KMS-11 (cell line): Measurements from ENCODE around the gene NCKAP5.
"Not testable (repeated sequence)": the region's sequence is repeated elsewhere in the genome, so short reads cannot be mapped to it uniquely, and the experiment has no call there.

Source experiments
- H2AFZ ChIP-seq: fragments of 200-600 bp; sonication (generic); 2 replicates; pipeline ENCODE4 v1.6.1; 2016; ENCODE audit warnings: antibody characterized with exemption, mixed run types, low read depth
- H3K27ac ChIP-seq: fragments of 200-600 bp; sonication (generic); 2 replicates; pipeline ENCODE4 v1.6.1; 2016; ENCODE audit warnings: mild to moderate bottlenecking, mixed run types
- H3K27me3 ChIP-seq: fragments of 200-600 bp; sonication (generic); 2 replicates; pipeline ENCODE4 v1.6.1; 2017; ENCODE audit warnings: mild to moderate bottlenecking, low read depth, mixed run types, moderate library complexity; ENCODE audit not compliant: insufficient read depth
- H3K36me3 ChIP-seq: fragments of 200-600 bp; sonication (generic); 2 replicates; pipeline ENCODE4 v1.6.1; 2017; ENCODE audit warnings: mild to moderate bottlenecking, mixed run types; ENCODE audit not compliant: insufficient read depth
- H3K4me1 ChIP-seq: fragments of 200-600 bp; sonication (generic); 2 replicates; pipeline ENCODE4 v1.6.1; 2016; ENCODE audit warnings: mild to moderate bottlenecking, low read depth, mixed run types; ENCODE audit not compliant: poor library complexity, severe bottlenecking
- H3K4me2 ChIP-seq: fragments of 200-600 bp; sonication (generic); 2 replicates; pipeline ENCODE4 v1.7.0; 2016; ENCODE audit warnings: mild to moderate bottlenecking, mixed run types
- H3K4me3 ChIP-seq: fragments of 200-600 bp; sonication (generic); IDR thresholded peaks from 2 replicates; pipeline ENCODE4 v1.6.1; 2017; ENCODE audit warnings: low read depth, low read length, mixed read lengths; ENCODE audit not compliant: insufficient read depth
- H3K79me2 ChIP-seq: fragments of 200-600 bp; sonication (generic); 2 replicates; pipeline ENCODE4 v1.6.1; 2016; ENCODE audit warnings: low read depth, mixed run types; ENCODE audit not compliant: insufficient read depth
- H3K9ac ChIP-seq: fragments of 200-600 bp; sonication (generic); 2 replicates; pipeline ENCODE4 v1.6.1; 2016; ENCODE audit warnings: mild to moderate bottlenecking, mixed run types
- H4K20me1 ChIP-seq: fragments of 200-600 bp; sonication (generic); 2 replicates; pipeline ENCODE4 v1.6.1; 2016; ENCODE audit warnings: mild to moderate bottlenecking, mixed run types; ENCODE audit not compliant: insufficient read depth
- TF ChIP-seq, protein P1 (sequence below): fragments of 200-600 bp; sonication (generic); conservative IDR thresholded peaks from 2 replicates; pipeline ENCODE4 v1.6.1; 2017; ENCODE audit warnings: low read depth, mild to moderate bottlenecking, antibody characterized with exemption, low read length, moderate library complexity, mixed read lengths

Gene NCKAP5

DNA sequence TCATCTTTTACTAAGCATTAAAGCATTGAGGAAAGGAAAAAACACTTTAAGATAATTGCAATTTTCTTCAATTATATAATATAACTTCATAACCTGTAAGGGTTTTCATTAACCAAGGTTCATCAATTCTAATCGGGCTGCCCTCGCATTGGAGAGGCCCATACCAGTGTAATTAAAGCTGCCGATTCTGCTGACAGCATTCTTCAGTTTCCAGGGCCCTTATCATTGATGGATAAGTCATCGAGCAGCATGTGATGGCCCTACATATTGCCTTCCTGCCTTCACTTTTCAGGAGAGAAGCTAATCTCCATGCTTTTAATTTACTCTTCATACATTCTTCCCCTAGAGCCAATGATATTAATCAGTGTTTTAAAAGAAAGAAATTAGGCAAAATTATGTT, 92.0 kb downstream of the NCKAP5 start:
- Histone ChIP-seq H3K36me3 (no peaks in the 10 kb centered on the region), H2AFZ (no peak overlapping the region), H3K27me3 (no peaks in the 10 kb centered on the region), H3K9ac (no peak overlapping the region), H3K4me1 (peaks cover 5% of the 10 kb centered on the region), H3K27ac (no peak overlapping the region), H3K4me3 (no peak overlapping the region), H4K20me1 (no peaks in the 10 kb centered on the region), H3K4me2 (no peak overlapping the region), H3K79me2 (no peaks in the 10 kb centered on the region)
- TF ChIP-seq, protein P1, sequence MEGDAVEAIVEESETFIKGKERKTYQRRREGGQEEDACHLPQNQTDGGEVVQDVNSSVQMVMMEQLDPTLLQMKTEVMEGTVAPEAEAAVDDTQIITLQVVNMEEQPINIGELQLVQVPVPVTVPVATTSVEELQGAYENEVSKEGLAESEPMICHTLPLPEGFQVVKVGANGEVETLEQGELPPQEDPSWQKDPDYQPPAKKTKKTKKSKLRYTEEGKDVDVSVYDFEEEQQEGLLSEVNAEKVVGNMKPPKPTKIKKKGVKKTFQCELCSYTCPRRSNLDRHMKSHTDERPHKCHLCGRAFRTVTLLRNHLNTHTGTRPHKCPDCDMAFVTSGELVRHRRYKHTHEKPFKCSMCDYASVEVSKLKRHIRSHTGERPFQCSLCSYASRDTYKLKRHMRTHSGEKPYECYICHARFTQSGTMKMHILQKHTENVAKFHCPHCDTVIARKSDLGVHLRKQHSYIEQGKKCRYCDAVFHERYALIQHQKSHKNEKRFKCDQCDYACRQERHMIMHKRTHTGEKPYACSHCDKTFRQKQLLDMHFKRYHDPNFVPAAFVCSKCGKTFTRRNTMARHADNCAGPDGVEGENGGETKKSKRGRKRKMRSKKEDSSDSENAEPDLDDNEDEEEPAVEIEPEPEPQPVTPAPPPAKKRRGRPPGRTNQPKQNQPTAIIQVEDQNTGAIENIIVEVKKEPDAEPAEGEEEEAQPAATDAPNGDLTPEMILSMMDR: no peak

DNA sequence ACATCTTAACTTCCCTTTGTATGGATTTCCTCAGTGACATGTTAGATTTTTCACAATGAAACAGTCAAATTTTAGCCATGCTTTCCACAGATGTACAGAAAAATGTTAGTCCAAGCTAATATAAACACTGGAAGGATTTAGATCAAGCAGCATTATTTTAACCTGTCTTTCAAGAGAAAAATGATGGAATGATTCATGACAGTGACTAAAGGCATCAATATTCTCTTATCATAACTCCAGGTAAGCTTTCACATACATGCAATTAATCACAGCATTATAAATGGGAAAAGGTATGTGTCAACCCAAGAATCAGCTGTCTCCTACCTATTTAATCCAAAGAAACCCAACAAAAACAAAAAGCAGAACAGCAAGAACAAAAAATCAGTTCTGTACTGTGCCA, 92.7 kb downstream of the NCKAP5 start:
- H3K4me2 ChIP-seq: no peak overlapping the region
- H2AFZ ChIP-seq: no peak overlapping the region
- no peak overlapping the region for H3K4me3 ChIP-seq
- H3K27ac ChIP-seq: no peak overlapping the region
- no peaks in the 10 kb centered on the region for H3K36me3 ChIP-seq
- H3K9ac ChIP-seq: no peak overlapping the region
- TF ChIP-seq, protein P1: no peak
- no peaks in the 10 kb centered on the region for H4K20me1 ChIP-seq
- no peaks in the 10 kb centered on the region for H3K79me2 ChIP-seq
- peaks cover 5% of the 10 kb centered on the region for H3K4me1 ChIP-seq
- H3K27me3 ChIP-seq: no peaks in the 10 kb centered on the region

DNA sequence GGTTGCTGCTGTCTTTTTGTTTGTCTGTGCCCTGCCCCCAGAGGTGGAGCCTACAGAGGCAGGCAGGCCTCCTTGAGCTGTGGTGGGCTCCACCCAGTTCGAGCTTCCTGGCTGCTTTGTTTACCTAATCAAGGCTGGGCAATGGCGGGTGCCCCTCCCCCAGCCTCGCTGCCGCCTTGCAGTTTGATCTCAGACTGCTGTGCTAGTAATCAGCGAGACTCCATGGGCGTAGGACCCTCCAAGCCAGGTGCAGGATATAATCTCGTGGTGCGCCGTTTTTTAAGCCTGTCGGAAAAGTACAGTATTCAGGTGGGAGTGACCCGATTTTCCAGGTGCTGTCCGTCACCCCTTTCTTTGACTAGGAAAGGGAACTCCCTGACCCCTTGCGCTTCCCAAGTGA, 97.8 kb downstream of the NCKAP5 start:
- not testable (repeated sequence) for H4K20me1 ChIP-seq, H3K4me2 ChIP-seq, H2AFZ ChIP-seq, H3K4me3 ChIP-seq, H3K4me1 ChIP-seq, H3K79me2 ChIP-seq, H3K27ac ChIP-seq, H3K9ac ChIP-seq, H3K36me3 ChIP-seq, H3K27me3 ChIP-seq

DNA sequence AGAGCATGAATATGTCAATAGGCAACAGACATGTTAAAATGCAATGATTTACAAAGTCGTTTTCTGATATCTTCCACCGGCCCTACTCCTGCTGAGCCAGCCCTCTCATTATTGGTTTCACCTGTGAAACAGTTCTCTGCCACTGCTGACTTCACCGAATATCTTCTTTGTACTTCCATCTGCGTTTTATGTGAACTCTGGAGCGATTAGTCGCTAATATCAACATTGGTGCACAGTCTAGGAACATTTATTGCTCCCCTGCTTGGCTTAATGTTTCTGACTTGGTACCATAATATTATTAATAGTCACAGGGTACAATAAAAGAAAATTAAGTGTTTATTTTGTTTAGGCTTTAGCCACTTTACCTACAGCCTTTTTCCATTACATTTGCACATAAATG, 105.5 kb downstream of the NCKAP5 start:
- TF ChIP-seq, protein P1: no peak
- H3K4me2 ChIP-seq: no peak overlapping the region

DNA sequence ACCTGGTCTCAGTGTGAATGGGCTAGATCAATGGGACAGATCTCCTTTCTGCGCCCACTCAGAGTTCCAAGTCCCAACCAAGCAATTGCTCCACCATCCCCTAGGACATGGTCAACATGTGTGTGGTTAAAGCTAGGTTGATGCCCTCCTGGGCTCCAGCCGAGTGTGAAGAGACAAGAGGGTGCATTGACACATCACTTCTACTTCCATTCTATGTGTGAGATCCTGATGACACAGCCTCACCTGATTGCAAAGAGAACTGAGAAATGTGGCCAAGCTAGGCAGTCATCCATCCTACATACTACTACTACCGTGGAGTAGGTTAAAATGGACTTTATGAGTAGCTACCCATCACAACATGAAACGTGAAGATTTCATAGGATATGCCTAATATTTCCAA, 106.8 kb downstream of the NCKAP5 start:
- H4K20me1 ChIP-seq: no peaks in the 10 kb centered on the region
- H3K4me3 ChIP-seq: no peak overlapping the region
- H3K27me3 ChIP-seq: no peaks in the 10 kb centered on the region
- no peaks in the 10 kb centered on the region for H3K79me2 ChIP-seq
- H3K9ac ChIP-seq: no peak overlapping the region
- TF ChIP-seq, protein P1: no peak
- no peak overlapping the region for H2AFZ ChIP-seq
- no peak overlapping the region for H3K4me2 ChIP-seq
- no peak overlapping the region for H3K27ac ChIP-seq
- no peaks in the 10 kb centered on the region for H3K4me1 ChIP-seq
- no peaks in the 10 kb centered on the region for H3K36me3 ChIP-seq

More for the DNA sequence above, 105.5 kb downstream of the NCKAP5 start:
- no peaks in the 10 kb centered on the region for H3K79me2 ChIP-seq
- H4K20me1 ChIP-seq: no peaks in the 10 kb centered on the region
- no peaks in the 10 kb centered on the region for H3K36me3 ChIP-seq
- no peak overlapping the region for H3K27ac ChIP-seq
- no peak overlapping the region for H2AFZ ChIP-seq
- no peak overlapping the region for H3K9ac ChIP-seq
- no peaks in the 10 kb centered on the region for H3K27me3 ChIP-seq
- H3K4me1 ChIP-seq: no peaks in the 10 kb centered on the region
- H3K4me3 ChIP-seq: no peak overlapping the region
